Activated T-helper 17 cell treated with anti-CD3 and anti-CD28 coated beads, Interleukin-2, amount 50 U/mL, for 72 hours (primary cell): ENCODE measurements around the gene NOP53. TPM values are rescaled to one million over a fixed set of nuclear protein-coding genes. Genes with fewer than 3 reads are reported as not detected.
A peak's percentile ranks its signal among the peaks of the same experiment; 100 is the strongest.
"Not testable (repeated sequence)": the region's sequence is repeated elsewhere in the genome, so short reads cannot be mapped to it uniquely, and the experiment has no call there.

Experiments
- ATAC-seq: fragments of 150-1000 bp; cut with Tn5 transposase; replicated peaks from 2 replicates; pipeline ENCODE4 v1.10.0; 2021; ENCODE audit warnings: mild to moderate bottlenecking, moderate library complexity
- H3K27ac Mint-ChIP-seq: one replicate; pipeline ENCODE4 v1.8.0; 2022; ENCODE audit warnings: mixed read lengths
- H3K27me3 Mint-ChIP-seq: one replicate; pipeline ENCODE4 v1.8.0; 2022; ENCODE audit warnings: mixed read lengths
- H3K36me3 Mint-ChIP-seq: one replicate; pipeline ENCODE4 v1.8.0; 2022; ENCODE audit warnings: low read depth, mild to moderate bottlenecking, mixed read lengths
- H3K4me1 Mint-ChIP-seq: one replicate; pipeline ENCODE4 v1.8.0; 2022; ENCODE audit warnings: mixed read lengths
- H3K4me3 Mint-ChIP-seq: one replicate; pipeline ENCODE4 v1.8.0; 2022; ENCODE audit warnings: mild to moderate bottlenecking, mixed read lengths
- H3K9me3 Mint-ChIP-seq: one replicate; pipeline ENCODE4 v1.8.0; 2022; ENCODE audit warnings: mixed read lengths
- total RNA-seq, 2 donors: library from RNA; stranded (reverse); gene quantifications; one replicate each; pipeline ENCODE4 v1.2.3, GENCODE V29; 2022

NOP53 gene
- total RNA-seq, 2 donors from 2014 or later = 274 to 467 TPM

- no peak for ATAC-seq
- H3K9me3 Mint-ChIP-seq = no peaks in the 10 kb centered on the region
- no peak overlapping the region for H3K27ac Mint-ChIP-seq
- no peaks in the 10 kb centered on the region for H3K36me3 Mint-ChIP-seq
- peaks cover 9% of the 10 kb centered on the region for H3K4me1 Mint-ChIP-seq
- no peak overlapping the region for H3K4me3 Mint-ChIP-seq
- no peaks in the 10 kb centered on the region for H3K27me3 Mint-ChIP-seq
Measured at GRCh38 chr19:47768604-47769003, 23.3 kb downstream of the NOP53 start.

- no peak for ATAC-seq
- Mint-ChIP-seq H3K9me3 (no peaks in the 10 kb centered on the region), H3K4me1 (peaks cover 9% of the 10 kb centered on the region), H3K4me3 (no peak overlapping the region), H3K36me3 (no peaks in the 10 kb centered on the region), H3K27ac (no peak overlapping the region), H3K27me3 (no peaks in the 10 kb centered on the region)
Measured at GRCh38 chr19:47769534-47769933, 24.2 kb downstream of the NOP53 start.

GRCh38 chr19:47771291-47771690 is 25.9 kb downstream of the NOP53 start:
- not testable (repeated sequence) for H3K4me3 Mint-ChIP-seq, H3K4me1 Mint-ChIP-seq, H3K36me3 Mint-ChIP-seq, H3K9me3 Mint-ChIP-seq, ATAC-seq, H3K27me3 Mint-ChIP-seq, H3K27ac Mint-ChIP-seq

GRCh38 chr19:47776568-47776967 is 31.2 kb downstream of the NOP53 start:
- Mint-ChIP-seq H3K27ac (no peak overlapping the region), H3K36me3 (peaks cover 26% of the 10 kb centered on the region), H3K4me1 (peaks cover 13% of the 10 kb centered on the region), H3K9me3 (no peaks in the 10 kb centered on the region), H3K27me3 (no peaks in the 10 kb centered on the region), H3K4me3 (no peak overlapping the region)
- ATAC-seq = no peak

GRCh38 chr19:47777245-47778048 is 32.1 kb downstream of the NOP53 start:
- Mint-ChIP-seq H3K4me3 (peak overlapping the region; percentile 96), H3K27ac (peak overlapping the region; percentile 95), H3K36me3 (peaks cover 35% of the 10 kb centered on the region), H3K4me1 (peaks cover 16% of the 10 kb centered on the region)
- ATAC-seq, H3K27me3 Mint-ChIP-seq, H3K9me3 Mint-ChIP-seq: not testable (repeated sequence)

GRCh38 chr19:47778049-47778953 is 33.0 kb downstream of the NOP53 start, which contains the start of gene SELENOW:
SELENOW (plus strand) TSS chr19:47778703; CDS start chr19:47778786, 83 bp downstream.
- peak within 1 kb of the TSS; percentile 95 for H3K27ac Mint-ChIP-seq
- peak; percentile 96 for ATAC-seq

GRCh38 chr19:47778954-47779351 is 33.6 kb downstream of the NOP53 start:
- Mint-ChIP-seq H3K27ac (peak overlapping the region; percentile 95), H3K27me3 (no peaks in the 10 kb centered on the region), H3K4me3 (peak overlapping the region; percentile 96), H3K36me3 (peaks cover 50% of the 10 kb centered on the region), H3K4me1 (peaks cover 16% of the 10 kb centered on the region), H3K9me3 (no peaks in the 10 kb centered on the region)
- ATAC-seq = peak; percentile 7

More at GRCh38 chr19:47778049-47778953, 33.0 kb downstream of the NOP53 start, which contains the start of gene SELENOW:
- peaks cover 16% of the 10 kb centered on the region for H3K4me1 Mint-ChIP-seq
- peak within 1 kb of the TSS; percentile 96 for H3K4me3 Mint-ChIP-seq
- H3K36me3 Mint-ChIP-seq = peaks cover 43% of the 10 kb centered on the region
- no peaks in the 10 kb centered on the region for H3K27me3 Mint-ChIP-seq
- no peaks in the 10 kb centered on the region for H3K9me3 Mint-ChIP-seq

GRCh38 chr19:47779524-47780214 is 34.3 kb downstream of the NOP53 start:
- H3K4me1 Mint-ChIP-seq = peaks cover 20% of the 10 kb centered on the region
- ATAC-seq = no peak
- peaks cover 57% of the 10 kb centered on the region for H3K36me3 Mint-ChIP-seq
- no peaks in the 10 kb centered on the region for H3K9me3 Mint-ChIP-seq
- H3K27ac Mint-ChIP-seq = peak overlapping the region; percentile 95
- H3K4me3 Mint-ChIP-seq = peak overlapping the region; percentile 96
- H3K27me3 Mint-ChIP-seq = no peaks in the 10 kb centered on the region

GRCh38 chr19:47780215-47780551 is 34.8 kb downstream of the NOP53 start:
- Mint-ChIP-seq H3K4me1 (peaks cover 20% of the 10 kb centered on the region), H3K36me3 (peaks cover 62% of the 10 kb centered on the region), H3K27me3 (no peaks in the 10 kb centered on the region), H3K9me3 (no peaks in the 10 kb centered on the region), H3K4me3 (peak overlapping the region; percentile 96), H3K27ac (peak overlapping the region; percentile 95)
- no peak for ATAC-seq

GRCh38 chr19:47781590-47782262 is 36.4 kb downstream of the NOP53 start:
- H3K4me1 Mint-ChIP-seq = peaks cover 20% of the 10 kb centered on the region
- no peaks in the 10 kb centered on the region for H3K27me3 Mint-ChIP-seq
- H3K36me3 Mint-ChIP-seq = peaks cover 78% of the 10 kb centered on the region
- peak overlapping the region; percentile 96 for H3K4me3 Mint-ChIP-seq
- H3K9me3 Mint-ChIP-seq = no peaks in the 10 kb centered on the region
- peak overlapping the region; percentile 95 for H3K27ac Mint-ChIP-seq
- ATAC-seq = no peak

GRCh38 chr19:47786566-47786965 is 41.2 kb downstream of the NOP53 start:
- Mint-ChIP-seq H3K4me1 (peaks cover 16% of the 10 kb centered on the region), H3K36me3 (peaks cover 56% of the 10 kb centered on the region), H3K27ac (no peak overlapping the region), H3K9me3 (no peaks in the 10 kb centered on the region), H3K27me3 (no peaks in the 10 kb centered on the region), H3K4me3 (no peak overlapping the region)
- ATAC-seq = no peak

GRCh38 chr19:47787307-47787706 is 42.0 kb downstream of the NOP53 start:
- ATAC-seq, H3K27ac Mint-ChIP-seq, H3K27me3 Mint-ChIP-seq, H3K9me3 Mint-ChIP-seq, H3K4me3 Mint-ChIP-seq: not testable (repeated sequence)
- Mint-ChIP-seq H3K36me3 (peaks cover 49% of the 10 kb centered on the region), H3K4me1 (peaks cover 13% of the 10 kb centered on the region)

GRCh38 chr19:47789811-47790210 is 44.5 kb downstream of the NOP53 start:
- H3K36me3 Mint-ChIP-seq = peaks cover 24% of the 10 kb centered on the region
- not testable (repeated sequence) for ATAC-seq, H3K27ac Mint-ChIP-seq, H3K4me3 Mint-ChIP-seq, H3K9me3 Mint-ChIP-seq, H3K27me3 Mint-ChIP-seq, H3K4me1 Mint-ChIP-seq

- H3K27me3 Mint-ChIP-seq = no peaks in the 10 kb centered on the region
- H3K4me3 Mint-ChIP-seq = no peak overlapping the region
- H3K4me1 Mint-ChIP-seq = peaks cover 9% of the 10 kb centered on the region
- peaks cover 18% of the 10 kb centered on the region for H3K36me3 Mint-ChIP-seq
- peak; percentile 87 for ATAC-seq
- H3K9me3 Mint-ChIP-seq = no peaks in the 10 kb centered on the region
- H3K27ac Mint-ChIP-seq = no peak overlapping the region
Measured at GRCh38 chr19:47790398-47790814, 45.1 kb downstream of the NOP53 start.
